Activated gamma-delta T cell treated with Interleukin-2 at 50 U/mL for 16 hours (primary cell): ENCODE data around the gene KLRC3.
"Not testable (repeated sequence)": the region's sequence is repeated elsewhere in the genome, so short reads cannot be mapped to it uniquely, and the experiment has no call there.

Experiments
- DNase-seq: peaks from one replicate; pipeline ENCODE4 v3.0.0-alpha.2; 2020

KLRC3 gene

DNA sequence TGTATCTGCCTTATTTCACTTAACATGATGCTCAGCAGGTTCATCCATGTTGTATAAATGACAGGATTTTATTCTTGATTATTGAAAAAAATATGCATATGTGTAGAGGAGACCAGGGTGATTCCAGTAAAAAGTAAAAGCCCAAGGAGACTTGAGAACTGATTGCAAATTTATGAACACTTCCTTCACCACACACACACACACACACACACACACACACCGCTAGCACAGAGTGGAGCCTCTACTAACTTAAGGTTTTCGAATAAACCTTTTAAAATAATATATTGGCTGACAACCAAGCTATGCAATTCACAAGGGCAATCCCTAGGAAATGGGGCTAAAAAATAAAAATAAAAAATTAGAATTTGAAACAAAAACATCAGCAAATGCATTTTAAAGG, 22.2 kb downstream of the KLRC3 start:
- no peak for DNase-seq

DNA sequence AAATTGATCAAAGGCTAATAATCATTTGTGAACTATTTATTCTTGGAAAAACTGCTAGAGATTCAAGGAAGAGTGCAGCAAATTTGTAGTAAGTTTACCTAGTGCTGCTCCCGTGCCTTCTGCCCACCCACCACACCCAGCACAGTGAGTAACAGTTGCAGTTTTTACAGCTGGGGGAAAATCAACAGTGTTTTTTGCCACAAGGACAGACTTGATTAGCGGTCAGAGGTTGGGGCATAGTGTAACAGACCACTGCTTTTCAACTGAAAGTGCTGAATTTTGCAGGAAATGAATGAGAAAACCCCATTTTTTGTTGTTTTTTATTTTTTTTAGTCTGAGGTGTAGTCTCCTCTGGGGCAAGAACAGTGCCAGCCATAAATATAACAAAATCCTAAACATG, 23.1 kb downstream of the KLRC3 start:
- no peak for DNase-seq

GRCh38 chr12:10396176-10396575, 24.2 kb downstream of the KLRC3 start:
- not testable (repeated sequence) for DNase-seq

- DNase-seq, result no peak
Measured at GRCh38 chr12:10395390-10395998, 24.9 kb downstream of the KLRC3 start.

- not testable (repeated sequence) for DNase-seq
Measured at GRCh38 chr12:10394531-10395152, 25.8 kb downstream of the KLRC3 start.

GRCh38 chr12:10393291-10393690, 27.1 kb downstream of the KLRC3 start:
- DNase-seq, result no peak

GRCh38 chr12:10392394-10392930, 27.9 kb downstream of the KLRC3 start:
- peak; percentile 52 for DNase-seq

GRCh38 chr12:10390991-10391390, 29.4 kb downstream of the KLRC3 start:
- not testable (repeated sequence) for DNase-seq

- no peak for DNase-seq
Measured at GRCh38 chr12:10389904-10390303, 30.5 kb downstream of the KLRC3 start, which contains the start of gene KLRK1. KLRK1 (minus strand) TSS chr12:10390041; CDS start chr12:10388810, 1,231 bp downstream.

GRCh38 chr12:10388624-10389413, 31.6 kb downstream of the KLRC3 start:
- DNase-seq, result no peak

DNA sequence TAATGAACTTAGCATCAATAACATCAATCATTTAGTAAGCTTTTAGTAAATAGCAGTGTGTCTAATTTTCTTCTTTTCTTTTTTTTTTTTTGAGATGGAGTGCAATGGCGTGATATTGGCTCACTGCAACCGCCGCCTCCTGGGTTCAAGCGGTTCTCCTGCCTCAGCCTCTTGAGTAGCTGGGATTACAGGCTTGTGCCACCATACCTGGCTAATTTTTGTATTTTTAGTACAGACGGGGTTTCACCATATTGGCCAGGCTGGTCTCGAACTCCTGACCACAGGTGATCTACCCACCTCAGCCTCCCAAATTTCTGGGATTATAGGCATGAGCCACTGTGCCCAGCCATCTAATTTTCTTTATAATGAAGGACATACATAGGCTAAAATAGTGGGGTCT, 32.9 kb downstream of the KLRC3 start:
- not testable (repeated sequence) for DNase-seq

DNA sequence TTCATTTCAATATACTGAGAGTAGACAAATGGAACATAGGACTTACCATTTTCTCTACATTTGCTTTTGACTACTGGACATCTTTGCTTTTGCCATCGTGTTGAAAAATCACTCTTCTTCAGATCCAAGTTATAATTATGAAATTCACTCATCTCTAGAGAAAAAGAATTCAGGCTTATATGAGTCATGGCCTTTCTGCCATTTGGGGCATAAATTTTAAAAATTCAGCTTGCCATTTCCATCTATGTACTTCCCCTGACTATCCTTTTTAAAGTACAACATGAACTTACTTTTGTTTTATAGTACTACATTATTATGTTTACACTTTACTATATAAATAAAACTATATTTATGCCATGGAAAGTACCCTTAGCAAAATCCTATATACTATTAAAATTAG, 33.5 kb downstream of the KLRC3 start:
- no peak for DNase-seq

DNA sequence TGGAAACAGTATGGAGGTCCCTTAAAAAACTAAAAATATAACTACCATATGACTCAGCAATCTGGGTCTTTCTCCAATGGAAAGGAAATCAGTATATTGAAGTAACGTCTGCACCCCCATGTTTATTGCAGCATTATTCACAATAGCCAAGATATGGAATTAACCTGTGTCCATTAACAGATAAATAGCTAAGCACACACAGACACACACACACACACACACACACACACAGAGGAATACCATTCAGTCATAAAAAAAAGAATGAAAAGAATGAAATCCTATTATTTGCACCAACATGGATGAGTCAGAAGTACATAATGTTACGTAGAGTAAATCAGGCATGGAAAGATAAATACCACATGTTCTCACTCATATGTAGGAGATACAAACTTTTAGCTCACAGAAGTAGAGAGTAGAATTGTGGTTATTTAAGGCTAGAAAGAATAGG, 35.2 kb downstream of the KLRC3 start:
- DNase-seq, result no peak

- no peak for DNase-seq
Measured at GRCh38 chr12:10384191-10384590, 36.2 kb downstream of the KLRC3 start.

GRCh38 chr12:10381928-10382628, 38.3 kb downstream of the KLRC3 start:
- no peak for DNase-seq

DNA sequence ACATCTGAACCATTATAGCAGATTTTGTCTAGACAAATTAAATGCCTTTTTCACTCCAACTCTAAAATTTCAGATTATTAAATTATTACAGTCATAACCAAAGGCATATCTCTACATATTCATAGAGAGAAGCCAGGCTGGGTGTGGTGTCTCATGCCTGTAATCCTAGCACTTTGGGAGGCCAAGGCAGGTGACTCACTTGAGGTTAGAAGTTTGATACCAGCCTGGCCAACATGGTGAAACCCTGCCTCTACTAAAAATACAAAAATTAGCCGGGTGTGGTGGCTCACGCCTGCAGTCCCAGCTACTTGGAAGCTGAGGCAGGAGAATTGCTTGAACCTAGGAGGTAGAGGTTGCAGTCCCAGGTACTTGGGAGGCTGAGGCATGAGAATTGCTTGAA, 41.7 kb downstream of the KLRC3 start:
- DNase-seq, result not testable (repeated sequence)

GRCh38 chr12:10374624-10375018, 45.8 kb downstream of the KLRC3 start:
- no peak for DNase-seq

- DNase-seq, result no peak
Measured at GRCh38 chr12:10372559-10372958, 47.8 kb downstream of the KLRC3 start.

DNA sequence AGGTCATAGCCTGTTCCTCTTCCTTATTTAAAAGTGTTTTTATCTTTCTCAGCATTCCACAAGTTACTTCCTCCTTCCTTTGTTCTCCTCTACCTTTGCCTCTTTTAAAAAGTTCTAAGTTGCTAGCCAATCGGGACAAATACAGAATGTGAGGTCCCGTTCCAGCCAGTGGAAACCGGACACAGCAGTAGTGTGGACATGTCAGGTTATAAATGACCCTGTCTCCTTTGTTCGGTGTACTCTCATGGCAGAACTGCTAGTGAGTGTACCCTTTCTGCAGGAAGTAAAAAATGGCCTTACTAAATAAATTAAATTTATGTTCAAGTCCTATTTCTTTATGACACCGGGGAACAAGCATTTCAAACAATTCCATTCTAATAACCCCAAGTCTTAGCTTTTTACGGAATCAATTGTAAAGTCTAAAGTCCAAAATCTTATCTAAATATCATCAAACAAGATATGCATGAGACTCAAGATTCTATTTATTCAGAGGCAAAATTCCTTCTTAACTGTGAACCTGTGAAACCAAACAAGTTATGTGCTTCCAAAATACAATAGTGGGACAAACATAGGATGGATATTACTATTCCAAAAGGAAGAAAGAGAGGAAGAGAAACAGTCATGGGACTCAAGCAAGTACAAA, 48.4 kb downstream of the KLRC3 start:
- DNase-seq, result not testable (repeated sequence)

DNA sequence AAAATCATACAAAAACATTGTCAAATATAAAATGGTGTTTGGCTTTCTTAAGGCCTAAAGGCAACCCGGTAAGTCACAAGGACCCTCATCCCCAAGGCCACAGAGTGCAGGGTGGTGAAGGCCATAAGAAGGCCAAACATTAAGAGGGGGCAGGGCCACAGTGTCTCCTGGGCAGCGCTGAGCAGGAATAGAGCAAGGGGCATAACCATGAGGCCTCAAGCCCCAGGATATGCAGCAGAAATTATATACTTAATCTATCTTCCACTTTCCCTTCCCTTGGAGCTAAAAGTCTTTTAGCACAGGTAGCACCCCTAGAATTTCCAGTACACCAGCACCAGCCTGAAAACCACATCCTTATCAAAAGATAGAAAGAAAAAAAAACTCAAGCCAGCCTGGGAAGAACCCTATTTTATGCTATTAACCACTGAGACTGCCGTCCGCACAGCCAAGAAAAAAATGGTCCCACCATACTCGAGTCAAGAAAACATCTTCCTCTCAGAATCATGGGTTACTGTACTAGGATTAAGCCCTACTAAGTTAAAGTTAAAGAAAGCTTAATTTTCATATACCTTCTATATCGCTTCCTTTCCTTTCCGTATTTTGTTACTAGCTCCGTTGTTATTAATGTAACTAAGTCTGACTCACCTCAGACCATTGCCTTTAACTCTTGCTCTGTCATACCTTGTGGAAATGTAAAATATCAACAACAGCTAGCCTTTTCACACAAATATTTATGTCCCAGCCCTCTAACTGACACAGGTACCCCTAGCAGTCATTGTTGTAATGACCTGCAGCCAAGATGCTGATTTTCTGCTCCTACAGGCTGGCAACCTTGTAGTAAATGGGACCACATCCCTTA, 50.6 kb downstream of the KLRC3 start:
- no peak for DNase-seq
